Right lobe of liver (tissue), 6 donors: ENCODE results near the gene SETBP1. TPM values are rescaled to one million over a fixed set of nuclear protein-coding genes. Genes with fewer than 3 reads are reported as not detected.

Source experiments
- ATAC-seq, 4 donors: fragments of 200-7000 bp; cut with Tn5 transposase; one replicate each; pipeline ENCODE4 v1.9.1; 2020; ENCODE audit warnings: mild to moderate bottlenecking in 4 of 4, moderate library complexity in 4 of 4
- DNase-seq, 3 donors: peaks; one replicate each; pipeline ENCODE4 v3.0.0-alpha.2; 2020
- H3K27ac ChIP-seq, 3 donors: fragments of 200-600 bp; one replicate each; pipeline ENCODE4 v1.8.0; 2022
- H3K27me3 ChIP-seq, 2 donors: fragments of 200-600 bp; one replicate each; pipeline ENCODE4 v1.8.0; 2022
- H3K36me3 ChIP-seq, 4 donors: fragments of 200-600 bp; sonication (generic) in 1 of 4; one replicate each; pipeline versions ENCODE4 v1.5.1 to v1.8.0; 2017 to 2022; ENCODE audit warnings: control low read depth in 1 of 4
- H3K4me1 ChIP-seq, 4 donors: fragments of 200-600 bp; sonication (generic) in 1 of 4; one replicate each; pipeline versions ENCODE4 v1.5.1 to v1.8.0; 2017 to 2022; ENCODE audit warnings: control low read depth in 1 of 4
- H3K4me3 ChIP-seq, 3 donors: fragments of 200-600 bp; one replicate each; pipeline ENCODE4 v1.8.0; 2022
- H3K9me3 ChIP-seq, 4 donors: fragments of 200-600 bp; sonication (generic) in 1 of 4; one replicate each; pipeline versions ENCODE4 v1.5.1 to v1.8.0; 2017 to 2022; ENCODE audit warnings: control low read depth in 1 of 4
- POLR2A ChIP-seq: fragments of 450-650 bp; IDR thresholded peaks from one replicate; pipeline ENCODE4 v1.6.1; 2017; ENCODE audit warnings: antibody characterized with exemption, mild to moderate bottlenecking
- WGBS: methylation state at CpG from one replicate; pipeline ENCODE4 v1.1.6; 2018; ENCODE audit warnings: low coverage, low lambda C conversion rate; ENCODE audit not compliant: insufficient coverage; ENCODE audit errors: missing lambda C conversion rate; 5-methylcytosine and 5-hydroxymethylcytosine counted together
- intact Hi-C, 2 donors: fragments of 100-400 bp; cut with DNase I; formaldehyde crosslinking; loops; one replicate each; pipeline versions ENCODE4 v1.11.2 to v1.14.1; 2022
- total RNA-seq, 6 experiments: library from RNA; depleted of rRNA in 2 of 6; stranded (reverse); fragments of >200 nt in 2 of 6; fragmentation: NEBNext Ultra II Directional in 3 of 6; extraction: Animal tissue kit (Norgen Biotek cat#: 25700) in 3 of 6; gene quantifications; one replicate each; pipeline versions ENCODE4 v1.1.0 to v1.2.4, GENCODE V29; 2016 to 2023
- TF ChIP-seq, protein P1 (sequence below), 4 donors: fragments of 200-600 bp in 3 of 4; fragments of 450-650 bp in 1 of 4; IDR thresholded peaks; one replicate each; pipeline versions ENCODE4 v1.5.1 to v1.8.0; 2016 to 2022; ENCODE audit warnings: antibody characterized with exemption in 4 of 4, mild to moderate bottlenecking in 2 of 4
- donor health status: DM: no; HTN: yes; CAD: no.
- donor health status: DM: no; HTN: no; CAD: no.
- donor health status: DM: no; HTN: no; CAD: no.
- donor health status: DM: no; HTN: yes; CAD: no.
- donor health status: DM: no; HTN: yes; CAD: no.

The SETBP1 gene
- total RNA-seq, 6 experiments from 2014 or later, result 14.3 to 29.1 (median 16.6) TPM

DNA sequence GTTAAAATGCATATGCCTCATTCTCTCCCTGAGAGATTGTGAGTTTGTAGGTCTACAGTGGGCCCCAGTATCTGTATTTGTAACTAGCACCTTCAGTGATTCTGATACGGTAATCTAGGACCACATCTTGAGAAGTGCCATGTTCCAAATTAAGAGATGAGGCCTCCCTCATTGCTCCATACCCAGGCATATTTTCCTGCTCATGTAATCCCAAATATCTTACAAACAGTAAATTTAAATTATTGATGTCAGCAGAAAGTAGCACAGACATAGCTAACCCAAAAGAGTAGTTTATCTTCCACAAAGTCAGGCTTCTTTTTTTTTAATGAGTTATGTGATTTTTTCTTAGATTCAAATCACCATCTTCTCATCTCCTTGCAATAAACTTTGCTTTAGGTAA, 263.8 kb downstream of the SETBP1 start:
- ATAC-seq (no peak), DNase-seq (no peak)
- Histone ChIP-seq H3K4me1 (peaks cover 0 to 35% (median 7%) of the 10 kb centered on the region in 4 donors), H3K4me3 (no peak overlapping the region), H3K9me3 (no peaks in the 10 kb centered on the region), H3K27ac (no peak overlapping the region), H3K27me3 (no peaks in the 10 kb centered on the region), H3K36me3 (no peaks in the 10 kb centered on the region)
- WGBS, result 90% methylated on average over 1 of the region's 1 CpG
- TF ChIP-seq POLR2A, result no peak
- TF ChIP-seq, protein P1, sequence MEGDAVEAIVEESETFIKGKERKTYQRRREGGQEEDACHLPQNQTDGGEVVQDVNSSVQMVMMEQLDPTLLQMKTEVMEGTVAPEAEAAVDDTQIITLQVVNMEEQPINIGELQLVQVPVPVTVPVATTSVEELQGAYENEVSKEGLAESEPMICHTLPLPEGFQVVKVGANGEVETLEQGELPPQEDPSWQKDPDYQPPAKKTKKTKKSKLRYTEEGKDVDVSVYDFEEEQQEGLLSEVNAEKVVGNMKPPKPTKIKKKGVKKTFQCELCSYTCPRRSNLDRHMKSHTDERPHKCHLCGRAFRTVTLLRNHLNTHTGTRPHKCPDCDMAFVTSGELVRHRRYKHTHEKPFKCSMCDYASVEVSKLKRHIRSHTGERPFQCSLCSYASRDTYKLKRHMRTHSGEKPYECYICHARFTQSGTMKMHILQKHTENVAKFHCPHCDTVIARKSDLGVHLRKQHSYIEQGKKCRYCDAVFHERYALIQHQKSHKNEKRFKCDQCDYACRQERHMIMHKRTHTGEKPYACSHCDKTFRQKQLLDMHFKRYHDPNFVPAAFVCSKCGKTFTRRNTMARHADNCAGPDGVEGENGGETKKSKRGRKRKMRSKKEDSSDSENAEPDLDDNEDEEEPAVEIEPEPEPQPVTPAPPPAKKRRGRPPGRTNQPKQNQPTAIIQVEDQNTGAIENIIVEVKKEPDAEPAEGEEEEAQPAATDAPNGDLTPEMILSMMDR (IDR thresholded peaks at IDR 0.05), result no peak
- intact Hi-C loops, result no loop called here

DNA sequence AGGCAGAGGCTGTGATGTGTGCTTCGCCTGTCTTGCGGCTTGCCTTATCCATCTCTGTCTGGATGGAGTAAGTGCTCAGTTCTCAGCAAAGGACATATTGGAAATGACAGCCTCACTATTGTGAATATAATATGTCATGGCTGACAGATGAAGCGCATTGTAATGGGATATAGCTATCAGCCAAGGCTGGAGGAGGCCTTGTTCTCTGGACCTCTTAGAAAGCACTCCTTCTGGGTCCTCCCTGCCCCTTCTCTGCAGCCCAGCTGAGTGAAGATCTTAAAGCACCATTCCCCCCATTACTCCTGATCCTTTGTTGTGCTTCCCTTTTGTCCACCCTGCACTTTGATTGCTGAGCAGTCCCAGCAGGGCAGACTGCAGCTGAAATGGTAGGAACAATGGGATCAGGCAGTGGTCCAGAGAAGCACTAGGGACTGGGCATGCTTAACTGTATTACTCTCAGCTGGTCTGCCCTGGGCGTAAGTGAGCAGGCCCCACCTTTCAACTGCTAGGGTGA, 265.3 kb downstream of the SETBP1 start:
- Histone ChIP-seq H3K36me3 (peaks cover 0 to 8% (median 3%) of the 10 kb centered on the region in 4 donors), H3K4me1 (peaks cover 0 to 34% (median 7%) of the 10 kb centered on the region in 4 donors), H3K27ac (no peak overlapping the region), H3K9me3 (no peaks in the 10 kb centered on the region), H3K4me3 (no peak overlapping the region), H3K27me3 (no peaks in the 10 kb centered on the region)
- TF ChIP-seq, protein P1 (IDR thresholded peaks at IDR 0.05), result no peak
- TF ChIP-seq POLR2A, result no peak
- intact Hi-C loops, result no loop called here
- WGBS, result 82% methylated on average over 4 of the region's 4 CpGs
- peak in 3 of 4 donors; percentile 18 to 31 (median 23) for ATAC-seq
- no peak for DNase-seq

DNA sequence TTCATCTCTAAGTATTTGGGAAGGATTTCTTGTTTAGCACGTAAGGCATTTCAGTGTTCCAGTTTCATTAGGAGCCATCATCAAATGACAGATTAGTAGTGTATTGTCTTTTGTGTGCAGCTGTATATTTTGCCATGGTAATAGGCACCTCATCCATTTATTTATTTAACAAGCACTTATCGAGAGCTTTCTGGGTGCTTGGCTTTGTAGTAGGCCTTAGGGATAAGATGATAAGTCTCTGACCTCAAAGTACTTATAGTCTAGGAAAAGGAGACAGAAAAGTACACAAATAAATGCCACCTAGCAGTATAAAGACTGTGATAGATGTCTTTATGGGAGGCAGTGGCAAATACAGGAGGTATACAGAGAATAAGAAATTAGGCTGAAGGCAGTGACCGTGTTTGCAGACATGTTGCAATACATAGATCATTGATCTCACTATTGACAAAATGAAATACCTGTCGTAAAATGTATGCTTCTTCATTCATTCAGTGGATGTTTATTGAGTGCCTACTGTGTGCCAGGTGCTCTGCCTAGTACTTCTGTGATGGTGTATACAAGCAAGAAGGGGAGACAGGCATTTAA, 265.9 kb downstream of the SETBP1 start:
- ATAC-seq (peak; percentile 32 to 75 (median 49)), DNase-seq (no peak)
- H3K4me1 ChIP-seq, result peaks cover 0 to 29% (median 7%) of the 10 kb centered on the region in 4 donors
- TF ChIP-seq POLR2A, result no peak
- TF ChIP-seq, protein P1 (IDR thresholded peaks at IDR 0.05), result no peak
- H3K27ac ChIP-seq, result no peak overlapping the region
- H3K9me3 ChIP-seq, result no peaks in the 10 kb centered on the region
- 45% methylated on average over 4 of the region's 4 CpGs for WGBS
- intact Hi-C loops, result no loop called here
- no peaks in the 10 kb centered on the region for H3K27me3 ChIP-seq
- H3K4me3 ChIP-seq, result no peak overlapping the region
- peaks cover 0 to 8% (median 3%) of the 10 kb centered on the region in 4 donors for H3K36me3 ChIP-seq

DNA sequence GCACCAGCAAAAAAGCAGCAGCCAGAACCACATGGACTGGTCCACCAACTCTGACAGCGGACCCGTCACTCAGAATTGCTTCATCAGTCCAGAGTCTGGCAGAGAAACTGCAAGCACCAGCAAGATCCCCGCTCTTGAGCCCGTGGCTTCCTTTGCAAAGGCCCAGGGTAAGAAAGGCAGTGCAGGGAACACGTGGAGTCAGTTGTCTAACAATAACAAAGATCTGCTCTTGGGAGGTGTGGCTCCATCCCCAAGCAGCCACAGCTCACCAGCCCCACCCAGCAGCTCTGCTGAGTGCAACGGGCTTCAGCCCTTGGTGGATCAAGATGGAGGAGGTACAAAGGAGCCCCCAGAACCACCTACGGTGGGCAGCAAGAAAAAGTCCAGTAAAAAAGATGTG, 269.3 kb downstream of the SETBP1 start:
- no peak overlapping the region for H3K4me3 ChIP-seq
- H3K27me3 ChIP-seq, result no peaks in the 10 kb centered on the region
- H3K27ac ChIP-seq, result no peak overlapping the region
- TF ChIP-seq, protein P1 (IDR thresholded peaks at IDR 0.05), result no peak
- TF ChIP-seq POLR2A, result no peak
- WGBS, result 88% methylated on average over 2 of the region's 7 CpGs
- intact Hi-C loops, result no loop called here
- H3K4me1 ChIP-seq, result peaks cover 0 to 7% (median 2%) of the 10 kb centered on the region in 4 donors
- DNase-seq (no peak), ATAC-seq (no peak)
- peaks cover 0 to 8% (median 3%) of the 10 kb centered on the region in 4 donors for H3K36me3 ChIP-seq
- no peaks in the 10 kb centered on the region for H3K9me3 ChIP-seq
